Epithelial cell of proximal tubule (primary cell): ENCODE data around the gene CDHR3. TPM values are rescaled to one million over a fixed set of nuclear protein-coding genes. Genes with fewer than 3 reads are reported as not detected.

Experiments
- DNase-seq: peaks from one replicate; pipeline ENCODE4 v3.0.0-alpha.2; 2011; ENCODE audit warnings: low read depth
- H3K4me3 ChIP-seq: 2 replicates; pipeline ENCODE4 v1.5.1; 2011; ENCODE audit warnings: low read depth, mild to moderate bottlenecking, low read length
- CTCF ChIP-seq: conservative IDR thresholded peaks from 2 replicates; pipeline ENCODE4 v1.5.1; 2012; ENCODE audit warnings: low read depth, mild to moderate bottlenecking, low read length
- total RNA-seq: library from RNA; depleted of rRNA; stranded (reverse); fragments of >200 nt; gene quantifications from 2 replicates; pipeline ENCODE4 v1.2.3, GENCODE V29; 2015

CDHR3 gene
- total RNA-seq, 1 donor from 2014 or later = 0.17 TPM

GRCh38 chr7:106032295-106032694 is 69.2 kb downstream of the CDHR3 start:
- DNase-seq = no peak
- TF ChIP-seq CTCF = no peak
- no peak overlapping the region for H3K4me3 ChIP-seq

- DNase-seq = no peak
- TF ChIP-seq CTCF = no peak
- no peak overlapping the region for H3K4me3 ChIP-seq
These were observed 70.7 kb downstream of the CDHR3 start for GRCh38 chr7:106033735-106034134.

GRCh38 chr7:106034383-106034782 is 71.3 kb downstream of the CDHR3 start:
- DNase-seq = no peak
- no peak for TF ChIP-seq CTCF

GRCh38 chr7:106035568-106035967 is 72.5 kb downstream of the CDHR3 start:
- no peak overlapping the region for H3K4me3 ChIP-seq
- TF ChIP-seq CTCF = no peak
- DNase-seq = no peak

More at GRCh38 chr7:106034383-106034782, 71.3 kb downstream of the CDHR3 start:
- H3K4me3 ChIP-seq = no peak overlapping the region

- no peak overlapping the region for H3K4me3 ChIP-seq
- DNase-seq = no peak
- TF ChIP-seq CTCF = no peak
These were observed 72.9 kb downstream of the CDHR3 start for GRCh38 chr7:106036004-106036403.

- no peak for DNase-seq
- no peak overlapping the region for H3K4me3 ChIP-seq
- TF ChIP-seq CTCF = no peak
These were observed 74.6 kb downstream of the CDHR3 start for GRCh38 chr7:106037489-106038176.

- H3K4me3 ChIP-seq = no peak overlapping the region
- TF ChIP-seq CTCF = no peak
- no peak for DNase-seq
These were observed 75.2 kb downstream of the CDHR3 start for GRCh38 chr7:106038289-106038688.
